Measurements from ENCODE around the gene GRIN2D. TPM values are rescaled to one million over a fixed set of nuclear protein-coding genes. Genes with fewer than 3 reads are reported as not detected.
A peak's percentile ranks its signal among the peaks of the same experiment; 100 is the strongest.

GRIN2D gene
- total and polyA plus RNA-seq, 2 of the 8 experiments (the other 6 are each of a cell fraction or from before 2014, with no cell fraction given) = 2.2 to 12.4 TPM

GRCh38 chr19:48390188-48391099, 3.0 kb upstream of the GRIN2D start (continued):
- TF ChIP-seq RNF2 (IDR thresholded peaks at IDR 0.05; ENCODE audit: borderline replicate concordance, low read depth, low read length, missing control alignments, poor library complexity, severe bottlenecking) = no peak
- no peak for TF ChIP-seq RFX5 (IDR thresholded peaks at IDR 0.05; ENCODE audit: borderline replicate concordance, low read depth, low read length)
- peak; percentile 52 to 74 for TF ChIP-seq RAD21 (IDR thresholded peaks at IDR 0.05 in 1 of 2, conservative IDR thresholded peaks at IDR 0.05 in 1 of 2; ENCODE audit: low read depth in 2 of 2, low read length in 2 of 2)
- no peak for TF ChIP-seq BRCA1 (IDR thresholded peaks at IDR 0.05; ENCODE audit: low read depth, low read length)
- no peak for TF ChIP-seq CREB1 (IDR thresholded peaks at IDR 0.05)
- peak; percentile 56 for TF ChIP-seq TAF1 (IDR thresholded peaks at IDR 0.05; ENCODE audit: low read depth, low read length)
- TF ChIP-seq BACH1 (IDR thresholded peaks at IDR 0.05; ENCODE audit: low read length) = no peak
- no peak for TF ChIP-seq KDM1A (IDR thresholded peaks at IDR 0.05; ENCODE audit: borderline replicate concordance, low read length)
- no peak for TF ChIP-seq SP1 (IDR thresholded peaks at IDR 0.05; ENCODE audit: low read depth, low read length)
- no peak for TF ChIP-seq TAF7 (optimal IDR thresholded peaks at IDR 0.05; ENCODE audit: borderline replicate concordance, low read depth, low read length)
- no peak for TF ChIP-seq SIRT6 (IDR thresholded peaks at IDR 0.05; ENCODE audit: low read length)
- peak; percentile 28 for TF ChIP-seq KDM4A (IDR thresholded peaks at IDR 0.05; ENCODE audit: low read depth, low read length, severe bottlenecking)
- TF ChIP-seq MAX (IDR thresholded peaks at IDR 0.05) = peak; percentile 38; the same call in 1 of the 2 replicates
- no peak for TF ChIP-seq NRF1 (IDR thresholded peaks at IDR 0.05; ENCODE audit: low read depth, low read length)
- TF ChIP-seq PHF8 (conservative IDR thresholded peaks at IDR 0.05; ENCODE audit: low read depth, low read length) = no peak; the same call in 1 of the 2 replicates
- peak; percentile 17 to 53; a peak in 1 of 4 replicates for TF ChIP-seq SIN3A (conservative IDR thresholded peaks at IDR 0.05 in 1 of 2, IDR thresholded peaks at IDR 0.05 in 1 of 2; ENCODE audit: low read depth in 1 of 2, low read length in 2 of 2)
- TF ChIP-seq GABPA (IDR thresholded peaks at IDR 0.05; ENCODE audit: borderline replicate concordance, insufficient read depth, low read length) = 0 out of 2 replicates have a peak, but pooled peaks have one; percentile 32
- TF ChIP-seq POLR2AphosphoS5 (IDR thresholded peaks at IDR 0.05; ENCODE audit: low read depth, low read length) = peak; percentile 46; the same call in 1 of the 2 replicates
- TF ChIP-seq CTCF (IDR thresholded peaks at IDR 0.05; ENCODE audit: control extremely low read depth in 1 of 3, insufficient read depth in 1 of 3, low read depth in 1 of 3, low read length in 3 of 3) = peak; percentile 70 to 78 (median 73)
- no peak for TF ChIP-seq ASH2L (IDR thresholded peaks at IDR 0.05; ENCODE audit: low read length)

Data from H1 (cell line).